GM18517 (cell line): ENCODE measurements around the gene HJV.

Experiments
- ATAC-seq: cut with Tn5 transposase; IDR thresholded peaks from one replicate; pipeline ENCODE4 v1.9.1; 2021; ENCODE audit warnings: mild to moderate bottlenecking, moderate library complexity; ENCODE audit not compliant: unreplicated experiment

The HJV gene

DNA sequence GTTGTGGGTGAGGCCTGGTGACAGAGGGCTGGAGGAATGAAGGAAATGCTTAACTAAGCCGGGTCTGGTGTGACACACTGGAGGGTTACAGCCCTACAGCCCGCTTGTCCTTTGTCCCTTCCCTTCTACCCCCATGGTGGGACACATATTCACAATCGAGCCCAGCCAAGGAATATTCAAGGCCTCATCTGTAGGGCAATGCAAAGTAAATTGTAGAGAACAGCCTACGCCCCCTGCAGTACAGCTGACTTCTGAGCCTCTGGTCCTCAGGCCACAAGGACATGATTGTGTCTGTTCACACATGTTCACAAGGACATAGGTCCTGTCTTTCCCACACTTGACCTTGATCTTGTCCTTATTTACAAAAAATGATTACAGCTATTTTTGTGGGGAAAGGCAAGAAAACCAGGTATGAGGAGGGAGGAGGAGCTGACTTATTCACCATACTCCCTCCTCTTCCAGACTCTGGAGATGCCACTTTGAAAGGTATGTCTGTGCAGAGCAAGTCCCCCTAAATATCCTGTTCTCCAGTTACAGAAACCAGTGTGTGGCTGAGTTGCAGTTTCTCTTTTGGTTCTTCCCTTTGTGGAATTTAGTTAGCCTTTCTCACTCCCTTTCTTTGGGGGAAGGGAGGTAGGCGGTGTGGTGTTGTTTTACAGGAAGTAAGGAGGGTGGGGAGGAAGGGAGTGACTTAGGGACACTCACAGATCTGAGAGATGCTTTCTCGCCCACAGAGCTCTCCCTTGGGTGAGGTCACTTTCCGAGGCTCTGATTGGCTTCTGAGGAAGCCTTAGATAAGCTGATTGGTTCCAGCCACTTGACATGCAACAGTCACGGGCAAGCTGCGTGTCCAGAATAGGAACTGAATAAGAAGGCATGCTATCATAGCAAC lies 42.4 kb downstream of the HJV start:
- ATAC-seq: peak; percentile 80

DNA sequence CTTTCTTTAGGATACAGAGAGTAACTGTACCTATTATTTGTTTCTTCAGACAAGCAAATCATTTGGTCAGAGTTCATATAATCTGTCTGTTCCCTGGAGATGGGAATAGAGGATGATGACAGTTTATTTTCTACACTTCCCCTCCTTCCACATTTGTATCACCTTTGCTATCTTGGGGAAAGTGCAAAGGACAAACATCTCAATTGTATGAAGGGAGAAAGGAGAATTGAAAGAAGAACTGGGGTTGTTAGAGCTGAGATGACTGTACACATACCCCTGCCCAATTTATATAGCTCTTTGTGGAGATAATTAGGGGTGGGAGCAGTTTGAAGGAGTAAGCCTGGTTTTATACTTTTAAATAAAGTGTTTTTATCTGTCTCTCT lies 43.1 kb downstream of the HJV start:
- ATAC-seq: no peak

DNA sequence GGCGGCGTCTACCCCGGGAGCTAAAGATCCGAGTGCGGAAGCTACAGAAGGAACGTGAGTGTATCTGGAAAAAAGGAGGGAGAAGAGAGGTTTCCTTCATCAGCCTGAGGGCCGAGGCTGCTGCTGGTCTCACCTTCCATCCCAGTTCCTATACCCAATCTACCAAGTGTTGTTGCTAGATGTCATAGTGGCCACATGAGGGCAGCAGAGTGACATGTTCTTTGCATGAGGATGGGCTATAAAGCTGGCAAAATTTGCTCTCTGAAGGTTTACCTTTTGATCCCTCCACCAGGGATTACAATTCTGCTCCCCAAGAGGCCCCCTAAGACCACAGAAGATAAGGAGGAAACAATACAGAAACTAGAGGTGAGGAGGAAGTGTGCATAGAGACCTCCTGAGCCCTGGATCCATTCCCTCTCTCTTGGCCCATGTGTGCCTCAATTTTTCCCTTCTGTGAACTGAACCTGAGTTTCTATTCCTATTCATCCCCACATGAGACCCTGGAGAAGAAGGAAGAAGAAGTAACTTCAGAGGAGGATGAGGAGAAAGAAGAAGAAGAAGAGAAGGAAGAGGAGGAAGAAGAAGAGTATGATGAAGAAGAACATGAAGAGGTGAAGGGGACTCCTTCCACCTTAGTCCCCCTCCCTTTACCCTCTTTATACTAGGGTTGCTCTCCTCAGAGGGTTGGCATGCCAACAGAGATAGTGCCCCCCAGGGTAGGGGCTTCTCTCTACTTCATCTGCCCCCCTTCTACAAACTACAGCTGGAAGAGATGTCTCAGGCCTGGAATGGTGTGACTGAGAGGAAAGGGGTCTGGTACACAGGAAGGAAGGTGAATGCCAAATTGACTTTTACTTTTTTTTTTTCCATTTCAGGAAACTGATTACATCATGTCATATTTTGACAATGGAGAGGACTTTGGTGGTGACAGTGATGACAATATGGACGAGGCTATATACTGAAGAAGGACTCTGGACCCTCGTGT lies 43.8 kb downstream of the HJV start:
- no peak for ATAC-seq

DNA sequence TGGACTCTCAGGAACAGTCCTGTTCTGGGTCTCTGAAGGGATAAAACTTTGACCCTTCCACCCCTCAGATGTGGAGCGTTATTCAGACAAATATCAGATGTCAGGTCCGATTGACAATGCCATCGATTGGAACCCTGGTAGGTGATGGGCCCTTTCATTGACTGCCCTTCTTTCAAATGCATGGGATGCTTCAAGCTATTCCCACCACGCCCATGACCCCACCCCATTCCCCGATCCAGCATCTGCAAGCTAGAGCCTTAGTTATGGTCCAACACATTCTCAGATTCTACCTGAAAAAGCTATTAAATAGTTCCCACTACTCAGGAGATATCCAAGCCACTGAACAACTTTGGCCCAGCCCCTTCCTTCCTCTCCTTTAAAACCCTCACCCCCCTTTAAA lies 44.5 kb downstream of the HJV start:
- ATAC-seq: no peak

DNA sequence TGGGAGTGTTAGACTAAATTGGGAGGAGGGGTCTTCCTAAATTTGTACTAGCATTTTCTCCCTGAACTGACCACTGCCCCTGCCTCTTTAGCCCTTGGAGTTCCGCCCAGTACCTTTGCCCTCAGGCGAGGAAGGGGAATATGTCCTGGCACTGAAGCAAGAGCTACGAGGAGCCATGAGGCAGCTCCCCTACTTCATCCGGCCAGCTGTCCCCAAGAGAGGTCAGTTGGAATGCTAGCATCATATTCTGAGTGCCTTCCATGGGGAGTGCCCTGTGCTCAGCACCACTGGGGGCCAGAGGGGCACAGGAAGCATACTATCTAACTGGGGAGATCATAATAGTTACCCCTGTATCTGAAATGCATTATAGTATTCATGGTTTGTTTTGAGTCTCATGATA lies 46.3 kb downstream of the HJV start:
- ATAC-seq: no peak

DNA sequence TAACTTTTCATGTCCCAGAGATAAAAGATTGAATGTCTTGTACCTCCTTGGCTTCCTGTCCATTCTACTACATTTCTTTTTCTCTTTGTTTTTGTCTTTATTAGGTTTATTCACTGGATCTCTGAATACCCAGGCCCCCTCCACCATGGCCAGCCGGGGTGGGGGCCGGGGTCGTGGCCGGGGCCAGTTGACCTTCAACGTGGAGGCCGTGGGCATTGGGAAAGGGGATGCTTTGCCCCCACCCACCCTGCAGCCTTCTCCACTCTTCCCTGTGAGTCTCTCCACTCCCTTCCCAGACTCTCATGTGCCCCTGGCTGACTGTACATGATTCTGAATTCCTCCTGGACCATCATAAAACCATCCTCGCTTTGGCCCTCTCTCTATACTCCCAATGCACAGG lies 46.8 kb downstream of the HJV start:
- no peak for ATAC-seq

DNA sequence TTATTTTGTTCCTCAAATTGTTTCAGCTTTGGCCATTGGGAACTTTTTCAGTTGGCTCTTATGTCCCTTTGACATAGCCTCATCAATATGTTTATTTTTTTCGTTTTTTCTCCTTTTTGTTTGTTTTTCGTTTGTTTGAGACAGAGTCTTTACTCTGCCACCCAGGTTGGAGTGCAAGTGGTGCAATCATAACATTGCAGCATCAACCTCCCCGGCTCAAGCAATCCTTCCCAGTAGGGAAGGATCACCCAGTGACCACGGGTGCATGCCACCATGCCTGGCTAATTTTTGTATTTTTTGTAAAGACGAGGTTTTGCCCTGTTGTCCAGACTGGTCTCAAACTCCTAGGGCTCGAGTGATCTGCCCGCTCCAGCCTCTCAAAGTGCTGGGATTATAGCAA lies 49.0 kb downstream of the HJV start:
- no peak for ATAC-seq
